HG02852 (cell line): ENCODE data around the gene HDAC1.
A peak's percentile ranks its signal among the peaks of the same experiment; 100 is the strongest.
"Not testable (repeated sequence)": the region's sequence is repeated elsewhere in the genome, so short reads cannot be mapped to it uniquely, and the experiment has no call there.

Experiments
- ATAC-seq: cut with Tn5 transposase; IDR thresholded peaks from one replicate; pipeline ENCODE4 v1.9.1; 2021; ENCODE audit warnings: mild to moderate bottlenecking, moderate library complexity; ENCODE audit not compliant: unreplicated experiment

The HDAC1 gene

GRCh38 chr1:32291708-32292538 lies at the start of gene HDAC1:
Gene HDAC1 (plus strand): TSS chr1:32292083. CDS start chr1:32292170, 87 bp downstream.
- peak; percentile 95 for ATAC-seq

- ATAC-seq = no peak
Measured at GRCh38 chr1:32242341-32242851, 49.5 kb upstream of the HDAC1 start.

- no peak for ATAC-seq
Measured at GRCh38 chr1:32246888-32247273, 45.0 kb upstream of the HDAC1 start, which contains the start of gene FAM167B. Gene FAM167B (plus strand): TSS chr1:32247222. CDS start chr1:32247422, 200 bp downstream.

DNA sequence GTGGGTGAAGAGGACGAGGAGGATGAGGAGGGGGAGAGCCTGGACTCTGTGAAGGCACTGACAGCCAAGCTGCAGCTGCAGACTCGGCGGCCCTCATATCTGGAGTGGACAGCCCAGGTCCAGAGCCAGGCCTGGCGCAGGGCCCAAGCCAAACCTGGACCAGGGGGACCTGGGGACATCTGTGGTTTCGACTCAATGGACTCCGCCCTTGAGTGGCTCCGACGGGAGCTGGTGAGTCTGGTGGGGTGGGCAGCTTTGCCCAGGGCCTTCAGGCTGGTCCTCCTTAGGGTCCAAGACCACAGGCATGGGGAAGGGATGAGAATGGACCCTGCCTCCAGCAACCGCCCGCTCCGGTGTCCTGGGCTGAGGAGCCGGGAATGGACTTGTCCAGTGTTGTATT lies 44.4 kb upstream of the HDAC1 start:
- no peak for ATAC-seq

GRCh38 chr1:32247983-32248889 lies 43.6 kb upstream of the HDAC1 start:
- peak; percentile 37 for ATAC-seq

DNA sequence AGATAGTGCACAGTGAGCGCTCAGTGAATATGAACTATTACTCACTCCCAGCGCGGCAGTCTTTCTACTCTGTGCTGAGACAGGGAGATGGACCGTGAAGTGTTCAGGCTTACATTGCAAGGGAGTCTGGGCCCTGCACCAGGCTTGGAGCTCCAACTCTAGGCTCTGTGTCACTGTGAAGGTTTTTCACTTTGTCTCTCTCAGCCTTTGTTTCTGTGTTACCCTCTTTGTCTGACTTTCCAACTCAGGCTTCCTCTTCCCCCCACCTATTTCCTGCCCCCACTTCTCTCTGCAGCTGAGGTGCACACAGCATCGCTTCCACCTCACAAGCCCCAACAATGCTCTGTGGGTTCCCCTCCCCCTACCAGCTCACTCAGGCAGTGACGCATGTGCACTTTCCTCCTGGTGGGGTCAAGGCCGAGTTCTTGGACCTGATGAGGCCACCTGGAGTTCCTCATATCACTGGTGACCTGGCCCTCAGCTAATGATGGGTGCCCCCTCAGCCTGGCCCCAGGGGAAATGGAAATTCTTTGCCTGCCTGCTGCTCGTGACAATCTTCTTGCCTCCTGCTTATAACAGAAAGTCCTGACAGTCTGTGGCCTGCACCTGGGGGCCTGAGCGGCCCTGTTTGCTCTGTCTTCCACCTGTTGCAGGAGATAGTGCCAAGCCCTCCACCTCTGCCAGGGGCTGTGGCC lies 41.9 kb upstream of the HDAC1 start:
- ATAC-seq = peak; percentile 57

- no peak for ATAC-seq
Measured at GRCh38 chr1:32250893-32251716, 40.8 kb upstream of the HDAC1 start, which contains the start of gene LCK. Gene LCK (plus strand): TSS chr1:32251265. CDS start chr1:32274330, 23,065 bp downstream.

- no peak for ATAC-seq
Measured at GRCh38 chr1:32255072-32256071, 36.5 kb upstream of the HDAC1 start.

DNA sequence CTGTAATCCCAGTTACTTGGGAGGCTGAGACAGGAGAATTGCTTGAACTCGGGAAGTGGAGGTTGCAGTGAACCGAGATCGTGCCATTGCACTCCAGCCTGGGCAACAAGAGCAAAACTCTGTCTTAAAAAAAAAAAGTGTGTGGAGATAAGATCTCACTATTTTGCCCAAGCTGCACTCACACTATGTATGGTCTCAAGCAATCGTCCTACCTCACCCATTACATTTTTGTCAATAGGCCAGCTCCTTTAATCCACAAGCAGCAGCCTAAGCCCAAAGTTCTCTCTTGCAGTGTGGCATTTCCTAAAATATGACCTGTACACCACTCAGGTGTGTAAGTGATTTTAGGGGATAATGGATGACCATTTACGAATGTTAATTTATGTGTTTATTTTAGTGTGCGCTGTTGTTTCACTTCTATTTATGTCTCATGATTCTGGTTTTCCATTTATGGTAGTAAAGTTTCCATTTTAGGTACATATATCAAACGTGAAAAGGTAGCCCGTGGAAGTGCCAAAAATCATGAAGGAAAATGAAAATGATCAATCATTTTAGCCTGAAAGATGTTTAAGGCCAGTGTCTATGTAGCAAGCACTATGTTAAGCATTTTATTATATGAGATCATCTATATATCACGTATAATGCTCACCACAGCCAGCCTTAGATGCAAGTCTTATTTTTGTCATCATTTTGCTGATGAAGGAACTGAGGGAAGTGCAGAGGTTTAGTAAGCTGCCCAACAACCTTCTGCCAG lies 35.2 kb upstream of the HDAC1 start:
- no peak for ATAC-seq

DNA sequence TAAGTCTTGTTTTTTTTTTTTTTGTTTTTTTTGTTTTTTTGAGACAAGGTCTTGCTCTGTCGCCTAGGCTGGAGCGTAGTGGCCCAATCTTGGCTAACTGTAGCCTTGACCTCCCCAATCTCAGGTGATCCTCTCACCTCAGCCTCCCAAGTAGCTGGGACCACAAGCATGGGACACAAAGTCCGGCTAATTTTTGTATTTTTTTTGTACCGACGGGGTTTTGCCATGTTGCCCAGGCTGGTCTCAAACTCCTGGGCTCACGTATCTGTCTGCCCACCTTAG lies 34.7 kb upstream of the HDAC1 start:
- ATAC-seq = no peak

DNA sequence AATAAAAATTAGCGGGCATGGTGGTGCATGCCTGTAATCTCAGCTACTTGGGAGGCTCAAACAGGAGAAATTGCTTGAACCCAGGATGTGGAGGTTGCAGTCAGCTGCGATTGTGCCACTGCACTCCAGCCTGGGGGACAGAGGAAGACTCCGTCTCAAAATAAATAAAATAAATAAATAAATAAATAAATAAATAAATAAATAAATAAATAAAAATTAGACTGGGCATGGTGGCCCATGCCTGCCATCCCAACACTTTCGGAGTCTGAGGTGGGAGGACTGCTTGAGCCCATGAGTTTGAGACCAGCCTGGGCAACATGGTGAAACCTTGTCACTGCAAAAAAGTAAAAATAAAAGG lies 28.7 kb upstream of the HDAC1 start:
- ATAC-seq = not testable (repeated sequence)

GRCh38 chr1:32263744-32264143 lies 28.1 kb upstream of the HDAC1 start:
- no peak for ATAC-seq

DNA sequence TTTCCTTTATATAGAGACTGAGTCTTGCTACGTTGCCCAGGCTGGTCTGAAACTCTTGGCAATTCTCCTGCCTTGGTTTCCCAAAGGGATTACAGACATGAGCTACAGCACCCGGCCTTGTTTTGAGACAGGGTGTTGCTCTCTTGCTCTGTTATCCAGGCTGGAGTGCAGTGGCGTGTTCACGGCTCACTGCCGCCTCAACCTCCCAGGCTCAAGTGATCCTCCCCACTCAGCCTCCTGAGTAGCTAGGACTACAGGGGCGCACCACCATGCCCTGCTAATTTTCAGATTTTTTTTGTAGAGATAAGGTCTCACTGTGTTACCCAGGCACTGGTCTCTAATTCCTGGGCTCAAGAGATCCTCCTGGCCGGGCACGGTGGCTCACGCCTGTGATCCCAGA lies 26.0 kb upstream of the HDAC1 start:
- ATAC-seq = no peak

DNA sequence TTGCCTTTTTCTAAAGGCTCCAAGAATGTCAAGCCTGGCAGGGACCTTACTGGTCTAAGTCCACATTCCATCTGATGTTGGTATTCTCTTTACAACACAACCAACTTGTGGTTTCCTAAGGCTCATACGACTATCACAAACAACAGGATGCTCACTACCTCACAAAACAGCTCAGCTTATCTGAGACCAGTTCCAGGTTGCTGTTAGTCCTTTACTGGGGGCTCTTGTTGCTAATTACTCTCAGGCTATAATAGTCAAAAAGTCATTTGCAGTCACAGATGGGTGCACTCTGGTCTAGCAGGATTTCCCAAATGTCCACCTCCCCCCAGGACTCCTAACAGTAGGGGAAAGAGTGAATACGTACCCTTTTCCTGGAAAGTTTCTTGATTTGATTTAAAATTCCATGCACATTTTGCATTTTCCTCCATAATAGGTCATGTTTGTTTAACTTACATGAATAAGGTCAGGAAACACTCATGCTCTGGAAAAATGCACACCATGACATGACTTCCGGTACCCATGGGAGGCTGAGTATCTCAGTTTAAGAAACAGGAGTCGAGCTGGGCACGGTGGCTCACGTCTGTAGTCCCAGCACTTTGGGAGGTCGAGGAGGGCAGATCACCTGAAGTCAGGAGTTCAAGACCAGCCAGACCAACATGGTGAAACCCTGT lies 24.8 kb upstream of the HDAC1 start:
- ATAC-seq = no peak

GRCh38 chr1:32269744-32270143 lies 22.1 kb upstream of the HDAC1 start:
- no peak for ATAC-seq

GRCh38 chr1:32272557-32273390 lies 19.1 kb upstream of the HDAC1 start:
- no peak for ATAC-seq
